H54 (cell line): ENCODE measurements around the gene HCN2.

Experiments used
- DNase-seq: peaks from one replicate; pipeline ENCODE4 v3.0.0; 2011; ENCODE audit warnings: low spot score, mixed read lengths; ENCODE audit not compliant: insufficient read length
- FAIRE-seq: peaks from 3 replicates; lab custom pipeline; 2011; peaks lifted over from hg19 to GRCh38; lab: Jason Lieb, UNC
- POLR2A ChIP-seq: IDR thresholded peaks from 2 replicates; pipeline ENCODE4 v1.6.1; 2011; ENCODE audit warnings: low read depth, mild to moderate bottlenecking, low read length

Gene HCN2

GRCh38 chr19:558770-559439 is 30.8 kb upstream of the HCN2 start:
- no peak for TF ChIP-seq POLR2A
- DNase-seq (no peak), FAIRE-seq (no peak)

- DNase-seq (no peak), FAIRE-seq (no peak)
- no peak for TF ChIP-seq POLR2A
Observed at GRCh38 chr19:560121-560520, 29.6 kb upstream of the HCN2 start.

- DNase-seq (no peak), FAIRE-seq (no peak)
- no peak for TF ChIP-seq POLR2A
Observed at GRCh38 chr19:566403-566802, 23.3 kb upstream of the HCN2 start.

- DNase-seq = no peak
- no peak for TF ChIP-seq POLR2A
- no peak for FAIRE-seq
Observed at GRCh38 chr19:566844-567243, 22.8 kb upstream of the HCN2 start.

GRCh38 chr19:567296-567900 is 22.3 kb upstream of the HCN2 start:
- DNase-seq (no peak), FAIRE-seq (no peak)
- no peak for TF ChIP-seq POLR2A

GRCh38 chr19:570251-570686 is 19.4 kb upstream of the HCN2 start:
- DNase-seq (no peak), FAIRE-seq (no peak)
- TF ChIP-seq POLR2A = no peak

GRCh38 chr19:570937-571565 is 18.6 kb upstream of the HCN2 start:
- no peak for TF ChIP-seq POLR2A
- FAIRE-seq = no peak
- DNase-seq = no peak

- no peak for DNase-seq
- no peak for TF ChIP-seq POLR2A
- no peak for FAIRE-seq
Observed at GRCh38 chr19:571566-571974, 18.1 kb upstream of the HCN2 start.

GRCh38 chr19:572140-572742 is 17.4 kb upstream of the HCN2 start, which contains the start of gene BSG:
TSS of gene BSG (plus strand) at chr19:572596. CDS start at chr19:572635, 39 bp downstream.
- peak; percentile 38 for FAIRE-seq
- peak; percentile 97 for TF ChIP-seq POLR2A
- DNase-seq = peak; percentile 99

GRCh38 chr19:572743-573518 is 16.8 kb upstream of the HCN2 start:
- FAIRE-seq = no peak
- no peak for DNase-seq
- TF ChIP-seq POLR2A = no peak

GRCh38 chr19:573519-573825 is 16.2 kb upstream of the HCN2 start:
- DNase-seq (no peak), FAIRE-seq (no peak)
- no peak for TF ChIP-seq POLR2A

- DNase-seq (no peak), FAIRE-seq (no peak)
Observed at GRCh38 chr19:574658-575526, 14.8 kb upstream of the HCN2 start.

More at GRCh38 chr19:574658-575526, 14.8 kb upstream of the HCN2 start:
- TF ChIP-seq POLR2A = no peak
